ENCODE results near the gene ERFL.

Gene ERFL

DNA sequence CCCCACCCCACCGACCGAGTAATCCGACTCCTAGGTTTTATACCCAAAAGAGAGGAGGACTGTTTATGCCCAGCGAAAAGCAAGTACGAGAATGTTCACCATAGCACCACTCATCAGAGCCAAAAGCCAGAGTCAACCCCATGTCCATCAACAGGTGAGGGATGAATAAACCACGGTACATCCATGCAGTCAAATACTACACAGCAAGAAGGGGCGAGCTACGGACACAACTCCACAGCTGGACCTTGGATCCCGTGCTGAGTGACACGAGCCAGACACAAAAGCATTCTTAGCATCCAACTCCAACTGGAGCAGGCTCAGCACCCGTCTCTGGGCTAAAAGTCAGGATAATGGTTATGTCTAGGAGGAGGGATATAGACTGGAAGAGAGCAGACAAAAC lies 43.1 kb upstream of the ERFL start:
- H3K9ac ChIP-seq (ENCODE audit: low read depth, low read length), result no peak overlapping the region
- no peak overlapping the region for H3K4me2 ChIP-seq (ENCODE audit: insufficient read depth, low read length)
- H2AFZ ChIP-seq (ENCODE audit: low read depth, low read length), result no peak overlapping the region
- H4K20me1 ChIP-seq (ENCODE audit: insufficient read depth, low read length), result no peaks in the 10 kb centered on the region
- no peak overlapping the region for H3K27ac ChIP-seq (ENCODE audit: low read length)
- H3K79me2 ChIP-seq (ENCODE audit: insufficient read depth, low read length), result no peaks in the 10 kb centered on the region
- no peak for TF ChIP-seq EZH2 (IDR thresholded peaks at IDR 0.05; ENCODE audit: borderline replicate concordance, low read depth, low read length, severe bottlenecking)
- TF ChIP-seq, protein P1, sequence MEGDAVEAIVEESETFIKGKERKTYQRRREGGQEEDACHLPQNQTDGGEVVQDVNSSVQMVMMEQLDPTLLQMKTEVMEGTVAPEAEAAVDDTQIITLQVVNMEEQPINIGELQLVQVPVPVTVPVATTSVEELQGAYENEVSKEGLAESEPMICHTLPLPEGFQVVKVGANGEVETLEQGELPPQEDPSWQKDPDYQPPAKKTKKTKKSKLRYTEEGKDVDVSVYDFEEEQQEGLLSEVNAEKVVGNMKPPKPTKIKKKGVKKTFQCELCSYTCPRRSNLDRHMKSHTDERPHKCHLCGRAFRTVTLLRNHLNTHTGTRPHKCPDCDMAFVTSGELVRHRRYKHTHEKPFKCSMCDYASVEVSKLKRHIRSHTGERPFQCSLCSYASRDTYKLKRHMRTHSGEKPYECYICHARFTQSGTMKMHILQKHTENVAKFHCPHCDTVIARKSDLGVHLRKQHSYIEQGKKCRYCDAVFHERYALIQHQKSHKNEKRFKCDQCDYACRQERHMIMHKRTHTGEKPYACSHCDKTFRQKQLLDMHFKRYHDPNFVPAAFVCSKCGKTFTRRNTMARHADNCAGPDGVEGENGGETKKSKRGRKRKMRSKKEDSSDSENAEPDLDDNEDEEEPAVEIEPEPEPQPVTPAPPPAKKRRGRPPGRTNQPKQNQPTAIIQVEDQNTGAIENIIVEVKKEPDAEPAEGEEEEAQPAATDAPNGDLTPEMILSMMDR (IDR thresholded peaks at IDR 0.05; ENCODE audit: borderline replicate concordance, extremely low read depth, low read length, poor library complexity, severe bottlenecking), result no peak
- no peaks in the 10 kb centered on the region for H3K9me3 ChIP-seq (ENCODE audit: insufficient read depth, low read length, severe bottlenecking)
- no peak for DNase-seq
- no peaks in the 10 kb centered on the region for H3K4me1 ChIP-seq (ENCODE audit: insufficient read depth, low read length)
- H3K4me3 ChIP-seq (ENCODE audit: low read depth in 1 of 2, low read length in 2 of 2), result no peak overlapping the region
- no peaks in the 10 kb centered on the region for H3K27me3 ChIP-seq (ENCODE audit: insufficient read depth, low read length, poor library complexity)
- ATAC-seq (ENCODE audit: insufficient read depth, low read depth), result no peak
- peaks cover 81% of the 10 kb centered on the region for H3K36me3 ChIP-seq (ENCODE audit: insufficient read depth, low read length)

DNA sequence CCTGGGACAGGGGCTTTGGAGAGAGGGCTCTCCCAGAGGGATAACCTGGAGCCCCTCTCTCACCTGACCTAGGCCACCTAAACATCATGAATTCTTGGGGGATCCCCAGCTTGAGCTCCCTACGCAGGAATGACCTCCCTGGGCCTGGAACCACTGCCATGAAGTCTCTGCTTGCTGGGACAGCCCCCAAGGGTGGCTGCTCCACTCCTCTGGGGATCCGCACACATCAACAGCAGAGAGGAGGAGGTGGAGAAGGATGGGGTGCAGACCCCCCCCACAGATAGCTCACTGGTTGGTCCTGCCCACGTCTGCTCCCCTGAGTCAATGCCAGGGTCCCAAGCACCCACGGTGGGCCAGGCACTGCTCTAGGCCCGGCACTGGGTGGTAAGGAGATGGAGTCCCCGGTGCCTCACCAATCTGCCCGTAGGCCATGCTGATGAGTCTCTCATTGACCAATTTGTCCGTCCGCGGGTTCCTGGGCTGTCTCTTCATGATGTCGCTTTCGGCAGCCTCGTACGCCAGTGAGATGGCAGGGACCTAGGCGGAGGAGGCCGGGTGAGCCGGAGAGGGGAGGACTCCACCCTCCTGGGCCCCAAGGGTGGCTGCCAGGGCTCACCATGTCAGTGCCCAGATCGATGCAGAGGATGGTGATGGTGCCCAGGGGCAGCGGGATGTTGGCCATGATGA lies 41.7 kb upstream of the ERFL start:
- H3K79me2 ChIP-seq (ENCODE audit: insufficient read depth, low read length), result no peaks in the 10 kb centered on the region
- no peak overlapping the region for H2AFZ ChIP-seq (ENCODE audit: low read depth, low read length)
- TF ChIP-seq, protein P1 (IDR thresholded peaks at IDR 0.05; ENCODE audit: borderline replicate concordance, extremely low read depth, low read length, poor library complexity, severe bottlenecking), result no peak
- no peak for TF ChIP-seq EZH2 (IDR thresholded peaks at IDR 0.05; ENCODE audit: borderline replicate concordance, low read depth, low read length, severe bottlenecking)
- no peak overlapping the region for H3K9ac ChIP-seq (ENCODE audit: low read depth, low read length)
- no peak overlapping the region for H3K27ac ChIP-seq (ENCODE audit: low read length)
- H3K27me3 ChIP-seq (ENCODE audit: insufficient read depth, low read length, poor library complexity), result no peaks in the 10 kb centered on the region
- no peaks in the 10 kb centered on the region for H3K9me3 ChIP-seq (ENCODE audit: insufficient read depth, low read length, severe bottlenecking)
- H3K4me3 ChIP-seq (ENCODE audit: low read depth in 1 of 2, low read length in 2 of 2), result no peak overlapping the region
- no peak for DNase-seq
- peaks cover 75% of the 10 kb centered on the region for H3K36me3 ChIP-seq (ENCODE audit: insufficient read depth, low read length)
- ATAC-seq (ENCODE audit: insufficient read depth, low read depth), result no peak
- H3K4me2 ChIP-seq (ENCODE audit: insufficient read depth, low read length), result no peak overlapping the region
- H3K4me1 ChIP-seq (ENCODE audit: insufficient read depth, low read length), result no peaks in the 10 kb centered on the region
- H4K20me1 ChIP-seq (ENCODE audit: insufficient read depth, low read length), result no peaks in the 10 kb centered on the region

GRCh38 chr19:41968751-41969595 lies 40.7 kb upstream of the ERFL start:
- Histone ChIP-seq H3K4me3 (ENCODE audit: low read depth in 1 of 2, low read length in 2 of 2) (no peak overlapping the region), H3K4me1 (ENCODE audit: insufficient read depth, low read length) (no peaks in the 10 kb centered on the region), H3K4me2 (ENCODE audit: insufficient read depth, low read length) (no peak overlapping the region), H3K27ac (ENCODE audit: low read length) (no peak overlapping the region), H4K20me1 (ENCODE audit: insufficient read depth, low read length) (no peaks in the 10 kb centered on the region), H3K9ac (ENCODE audit: low read depth, low read length) (no peak overlapping the region), H3K36me3 (ENCODE audit: insufficient read depth, low read length) (peaks cover 67% of the 10 kb centered on the region), H3K9me3 (ENCODE audit: insufficient read depth, low read length, severe bottlenecking) (no peaks in the 10 kb centered on the region), H2AFZ (ENCODE audit: low read depth, low read length) (no peak overlapping the region), H3K79me2 (ENCODE audit: insufficient read depth, low read length) (no peaks in the 10 kb centered on the region), H3K27me3 (ENCODE audit: insufficient read depth, low read length, poor library complexity) (no peaks in the 10 kb centered on the region)
- no peak for TF ChIP-seq EZH2 (IDR thresholded peaks at IDR 0.05; ENCODE audit: borderline replicate concordance, low read depth, low read length, severe bottlenecking)
- TF ChIP-seq, protein P1 (IDR thresholded peaks at IDR 0.05; ENCODE audit: borderline replicate concordance, extremely low read depth, low read length, poor library complexity, severe bottlenecking), result no peak
- DNase-seq, result no peak
- ATAC-seq (ENCODE audit: insufficient read depth, low read depth), result no peak
